Sigmoid colon (tissue), 4 donors: ENCODE results near the gene NELFA.

Experiments used
- EP300 ChIP-seq, 4 donors: sonication (generic); formaldehyde crosslinking; IDR thresholded peaks; one replicate each; pipeline ENCODE4 v1.6.1; 2017; ENCODE audit warnings: antibody characterized with exemption in 4 of 4
- POLR2AphosphoS5 ChIP-seq, 4 donors: sonication (generic); formaldehyde crosslinking; IDR thresholded peaks; one replicate each; pipeline ENCODE4 v1.6.1; 2017; ENCODE audit warnings: antibody characterized with exemption in 4 of 4
- TF ChIP-seq, protein P1 (sequence below), 4 experiments: fragments of 450-650 bp in 3 of 4; fragments of 200-600 bp in 1 of 4; IDR thresholded peaks; one replicate each; pipeline ENCODE4 v1.5.1; 2016 to 2019; ENCODE audit warnings: antibody characterized with exemption in 4 of 4, mild to moderate bottlenecking in 3 of 4, moderate library complexity in 2 of 4

- TF ChIP-seq EP300 (IDR thresholded peaks at IDR 0.05) (no peak), POLR2AphosphoS5 (IDR thresholded peaks at IDR 0.05) (no peak)
- TF ChIP-seq, protein P1, sequence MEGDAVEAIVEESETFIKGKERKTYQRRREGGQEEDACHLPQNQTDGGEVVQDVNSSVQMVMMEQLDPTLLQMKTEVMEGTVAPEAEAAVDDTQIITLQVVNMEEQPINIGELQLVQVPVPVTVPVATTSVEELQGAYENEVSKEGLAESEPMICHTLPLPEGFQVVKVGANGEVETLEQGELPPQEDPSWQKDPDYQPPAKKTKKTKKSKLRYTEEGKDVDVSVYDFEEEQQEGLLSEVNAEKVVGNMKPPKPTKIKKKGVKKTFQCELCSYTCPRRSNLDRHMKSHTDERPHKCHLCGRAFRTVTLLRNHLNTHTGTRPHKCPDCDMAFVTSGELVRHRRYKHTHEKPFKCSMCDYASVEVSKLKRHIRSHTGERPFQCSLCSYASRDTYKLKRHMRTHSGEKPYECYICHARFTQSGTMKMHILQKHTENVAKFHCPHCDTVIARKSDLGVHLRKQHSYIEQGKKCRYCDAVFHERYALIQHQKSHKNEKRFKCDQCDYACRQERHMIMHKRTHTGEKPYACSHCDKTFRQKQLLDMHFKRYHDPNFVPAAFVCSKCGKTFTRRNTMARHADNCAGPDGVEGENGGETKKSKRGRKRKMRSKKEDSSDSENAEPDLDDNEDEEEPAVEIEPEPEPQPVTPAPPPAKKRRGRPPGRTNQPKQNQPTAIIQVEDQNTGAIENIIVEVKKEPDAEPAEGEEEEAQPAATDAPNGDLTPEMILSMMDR (IDR thresholded peaks at IDR 0.05): no peak
Observed at GRCh38 chr4:1932736-1933135, 76.0 kb downstream of the NELFA start.
